ENCODE results near the gene ADGRG3. TPM values are rescaled to one million over a fixed set of nuclear protein-coding genes. Genes with fewer than 3 reads are reported as not detected.

The ADGRG3 gene
- total and polyA plus RNA-seq, 9 of the 15 experiments (the other 6 are each of a cell fraction or from before 2014, with no cell fraction given) = 0.09 to 0.52 (median 0.14) TPM; not detected in 3

DNA sequence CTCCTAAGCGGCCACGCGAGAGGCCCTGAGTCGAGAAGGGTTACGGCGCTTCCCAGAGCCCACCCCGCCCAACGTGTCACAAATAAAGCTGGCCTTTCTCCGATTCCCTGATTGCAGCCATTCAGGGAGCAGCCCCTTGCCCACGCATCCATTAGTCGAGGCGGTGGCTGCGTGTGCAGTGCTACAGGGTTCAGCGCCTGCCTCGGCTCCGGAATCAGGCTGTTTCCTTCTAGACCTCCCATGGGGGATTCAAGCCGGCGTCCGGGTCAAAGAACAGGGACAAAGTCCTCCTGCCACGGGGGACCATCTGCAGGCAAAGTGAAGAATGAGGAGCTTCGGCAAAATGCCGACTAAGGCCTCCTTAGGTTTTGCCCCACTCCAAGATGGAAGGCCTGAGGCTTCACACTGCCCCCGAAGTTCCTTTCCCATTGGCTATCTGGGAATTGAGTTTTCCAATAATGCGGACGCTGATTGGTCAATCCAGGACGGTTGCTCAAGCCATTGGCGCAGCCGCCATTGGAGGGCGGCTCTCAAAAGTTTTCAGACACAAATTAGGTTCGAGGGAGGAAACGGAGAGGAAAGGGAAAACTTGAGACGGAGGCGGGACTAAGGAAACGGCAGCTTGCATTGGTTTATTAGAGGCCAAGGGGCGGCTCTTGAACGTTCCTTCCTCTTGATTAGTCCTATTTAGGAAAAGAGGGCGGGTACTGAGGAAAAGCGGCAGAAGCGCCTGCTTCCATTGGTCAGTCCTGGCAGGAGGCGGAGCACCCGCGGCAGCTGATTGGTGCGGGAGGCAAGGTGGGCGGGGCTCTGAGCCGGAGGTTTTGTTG is 67.0 kb downstream of the ADGRG3 start (continued):
- TF ChIP-seq FOXK2 (conservative IDR thresholded peaks at IDR 0.05 in 1 of 2, IDR thresholded peaks at IDR 0.05 in 1 of 2; ENCODE audit: low read depth in 2 of 2) (no peak; a peak in 1 of 4 replicates), CBX3 (IDR thresholded peaks at IDR 0.05; ENCODE audit: borderline replicate concordance in 1 of 2, low read length in 2 of 2) (no peak), HOXB6 (CRISPR knock-in tag; IDR thresholded peaks at IDR 0.05; ENCODE audit: borderline replicate concordance) (no peak), TAF9B (IDR thresholded peaks at IDR 0.05; ENCODE audit: partially characterized antibody) (peak; percentile 78), GTF2F1 (IDR thresholded peaks at IDR 0.05; ENCODE audit: low read depth, low read length) (no peak), CBFA2T3 (IDR thresholded peaks at IDR 0.05) (no peak), NFATC3 (IDR thresholded peaks at IDR 0.05) (no peak), BHLHE40 (IDR thresholded peaks at IDR 0.05; ENCODE audit: low read length) (0 out of 2 replicates have a peak, but pooled peaks have one; percentile 4), STAG1 (CRISPR knock-in tag; IDR thresholded peaks at IDR 0.05; ENCODE audit: borderline replicate concordance) (no peak), CSDE1 (IDR thresholded peaks at IDR 0.05) (no peak)
- TF ChIP-seq, protein P1, sequence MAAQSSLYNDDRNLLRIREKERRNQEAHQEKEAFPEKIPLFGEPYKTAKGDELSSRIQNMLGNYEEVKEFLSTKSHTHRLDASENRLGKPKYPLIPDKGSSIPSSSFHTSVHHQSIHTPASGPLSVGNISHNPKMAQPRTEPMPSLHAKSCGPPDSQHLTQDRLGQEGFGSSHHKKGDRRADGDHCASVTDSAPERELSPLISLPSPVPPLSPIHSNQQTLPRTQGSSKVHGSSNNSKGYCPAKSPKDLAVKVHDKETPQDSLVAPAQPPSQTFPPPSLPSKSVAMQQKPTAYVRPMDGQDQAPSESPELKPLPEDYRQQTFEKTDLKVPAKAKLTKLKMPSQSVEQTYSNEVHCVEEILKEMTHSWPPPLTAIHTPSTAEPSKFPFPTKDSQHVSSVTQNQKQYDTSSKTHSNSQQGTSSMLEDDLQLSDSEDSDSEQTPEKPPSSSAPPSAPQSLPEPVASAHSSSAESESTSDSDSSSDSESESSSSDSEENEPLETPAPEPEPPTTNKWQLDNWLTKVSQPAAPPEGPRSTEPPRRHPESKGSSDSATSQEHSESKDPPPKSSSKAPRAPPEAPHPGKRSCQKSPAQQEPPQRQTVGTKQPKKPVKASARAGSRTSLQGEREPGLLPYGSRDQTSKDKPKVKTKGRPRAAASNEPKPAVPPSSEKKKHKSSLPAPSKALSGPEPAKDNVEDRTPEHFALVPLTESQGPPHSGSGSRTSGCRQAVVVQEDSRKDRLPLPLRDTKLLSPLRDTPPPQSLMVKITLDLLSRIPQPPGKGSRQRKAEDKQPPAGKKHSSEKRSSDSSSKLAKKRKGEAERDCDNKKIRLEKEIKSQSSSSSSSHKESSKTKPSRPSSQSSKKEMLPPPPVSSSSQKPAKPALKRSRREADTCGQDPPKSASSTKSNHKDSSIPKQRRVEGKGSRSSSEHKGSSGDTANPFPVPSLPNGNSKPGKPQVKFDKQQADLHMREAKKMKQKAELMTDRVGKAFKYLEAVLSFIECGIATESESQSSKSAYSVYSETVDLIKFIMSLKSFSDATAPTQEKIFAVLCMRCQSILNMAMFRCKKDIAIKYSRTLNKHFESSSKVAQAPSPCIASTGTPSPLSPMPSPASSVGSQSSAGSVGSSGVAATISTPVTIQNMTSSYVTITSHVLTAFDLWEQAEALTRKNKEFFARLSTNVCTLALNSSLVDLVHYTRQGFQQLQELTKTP (IDR thresholded peaks at IDR 0.05; ENCODE audit: low read depth in 1 of 2, partially characterized antibody in 2 of 2) = no peak
- TF ChIP-seq, protein P2, sequence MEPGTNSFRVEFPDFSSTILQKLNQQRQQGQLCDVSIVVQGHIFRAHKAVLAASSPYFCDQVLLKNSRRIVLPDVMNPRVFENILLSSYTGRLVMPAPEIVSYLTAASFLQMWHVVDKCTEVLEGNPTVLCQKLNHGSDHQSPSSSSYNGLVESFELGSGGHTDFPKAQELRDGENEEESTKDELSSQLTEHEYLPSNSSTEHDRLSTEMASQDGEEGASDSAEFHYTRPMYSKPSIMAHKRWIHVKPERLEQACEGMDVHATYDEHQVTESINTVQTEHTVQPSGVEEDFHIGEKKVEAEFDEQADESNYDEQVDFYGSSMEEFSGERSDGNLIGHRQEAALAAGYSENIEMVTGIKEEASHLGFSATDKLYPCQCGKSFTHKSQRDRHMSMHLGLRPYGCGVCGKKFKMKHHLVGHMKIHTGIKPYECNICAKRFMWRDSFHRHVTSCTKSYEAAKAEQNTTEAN (CRISPR knock-in tag; IDR thresholded peaks at IDR 0.05) = no peak
- TF ChIP-seq, protein P3, sequence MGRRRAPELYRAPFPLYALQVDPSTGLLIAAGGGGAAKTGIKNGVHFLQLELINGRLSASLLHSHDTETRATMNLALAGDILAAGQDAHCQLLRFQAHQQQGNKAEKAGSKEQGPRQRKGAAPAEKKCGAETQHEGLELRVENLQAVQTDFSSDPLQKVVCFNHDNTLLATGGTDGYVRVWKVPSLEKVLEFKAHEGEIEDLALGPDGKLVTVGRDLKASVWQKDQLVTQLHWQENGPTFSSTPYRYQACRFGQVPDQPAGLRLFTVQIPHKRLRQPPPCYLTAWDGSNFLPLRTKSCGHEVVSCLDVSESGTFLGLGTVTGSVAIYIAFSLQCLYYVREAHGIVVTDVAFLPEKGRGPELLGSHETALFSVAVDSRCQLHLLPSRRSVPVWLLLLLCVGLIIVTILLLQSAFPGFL (CRISPR knock-in tag; IDR thresholded peaks at IDR 0.05) = no peak
- TF ChIP-seq, protein P4, sequence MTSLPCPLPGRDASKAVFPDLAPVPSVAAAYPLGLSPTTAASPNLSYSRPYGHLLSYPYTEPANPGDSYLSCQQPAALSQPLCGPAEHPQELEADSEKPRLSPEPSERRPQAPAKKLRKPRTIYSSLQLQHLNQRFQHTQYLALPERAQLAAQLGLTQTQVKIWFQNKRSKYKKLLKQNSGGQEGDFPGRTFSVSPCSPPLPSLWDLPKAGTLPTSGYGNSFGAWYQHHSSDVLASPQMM (CRISPR knock-in tag; IDR thresholded peaks at IDR 0.05) = no peak
- TF ChIP-seq, protein P5, sequence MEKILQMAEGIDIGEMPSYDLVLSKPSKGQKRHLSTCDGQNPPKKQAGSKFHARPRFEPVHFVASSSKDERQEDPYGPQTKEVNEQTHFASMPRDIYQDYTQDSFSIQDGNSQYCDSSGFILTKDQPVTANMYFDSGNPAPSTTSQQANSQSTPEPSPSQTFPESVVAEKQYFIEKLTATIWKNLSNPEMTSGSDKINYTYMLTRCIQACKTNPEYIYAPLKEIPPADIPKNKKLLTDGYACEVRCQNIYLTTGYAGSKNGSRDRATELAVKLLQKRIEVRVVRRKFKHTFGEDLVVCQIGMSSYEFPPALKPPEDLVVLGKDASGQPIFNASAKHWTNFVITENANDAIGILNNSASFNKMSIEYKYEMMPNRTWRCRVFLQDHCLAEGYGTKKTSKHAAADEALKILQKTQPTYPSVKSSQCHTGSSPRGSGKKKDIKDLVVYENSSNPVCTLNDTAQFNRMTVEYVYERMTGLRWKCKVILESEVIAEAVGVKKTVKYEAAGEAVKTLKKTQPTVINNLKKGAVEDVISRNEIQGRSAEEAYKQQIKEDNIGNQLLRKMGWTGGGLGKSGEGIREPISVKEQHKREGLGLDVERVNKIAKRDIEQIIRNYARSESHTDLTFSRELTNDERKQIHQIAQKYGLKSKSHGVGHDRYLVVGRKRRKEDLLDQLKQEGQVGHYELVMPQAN (IDR thresholded peaks at IDR 0.05; ENCODE audit: borderline replicate concordance) = no peak
